GM18861 (cell line): ENCODE data around the gene TLK2.

Experiments
- ATAC-seq: cut with Tn5 transposase; IDR thresholded peaks from one replicate; pipeline ENCODE4 v1.9.1; 2021; ENCODE audit not compliant: unreplicated experiment

The TLK2 gene

DNA sequence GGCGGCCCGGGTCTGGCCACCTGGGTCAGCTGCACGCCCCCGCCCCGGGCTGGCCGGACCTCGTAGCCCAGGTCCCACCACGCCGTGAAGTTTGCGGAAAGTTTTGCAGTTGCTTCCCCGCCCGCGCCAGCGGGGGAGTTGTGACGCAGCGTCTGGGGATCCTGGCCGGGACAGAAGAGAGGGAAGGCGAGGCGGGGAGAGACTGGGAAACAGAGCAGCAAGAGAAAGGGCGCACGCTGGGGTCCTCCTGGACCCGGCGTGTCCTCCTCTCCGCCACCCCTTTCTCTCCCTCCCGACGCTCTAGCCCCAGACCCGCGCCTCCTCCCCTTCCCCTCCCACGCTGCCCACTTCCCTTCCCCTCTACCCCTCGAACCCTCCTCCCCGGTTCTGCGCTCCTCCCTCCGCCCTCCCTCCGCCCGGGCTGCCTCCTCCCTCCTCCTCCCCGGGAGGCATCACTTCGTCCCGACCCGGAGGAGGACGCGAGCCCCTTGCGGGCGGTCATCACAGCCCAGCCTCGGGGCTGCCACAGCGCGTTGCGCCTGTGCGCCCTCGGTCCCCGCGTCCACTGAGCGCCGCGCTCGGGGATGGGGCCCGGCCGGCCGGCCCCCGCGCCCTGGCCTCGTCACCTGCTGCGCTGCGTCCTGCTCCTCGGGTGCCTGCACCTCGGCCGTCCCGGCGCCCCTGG lies 148.7 kb downstream of the TLK2 start, which contains the start of gene MRC2:
Gene MRC2, plus strand, starts transcription at position 452 of the 685 bp plus-strand sequence. Its CDS starts 133 bp downstream, at position 585.
- no peak for ATAC-seq

DNA sequence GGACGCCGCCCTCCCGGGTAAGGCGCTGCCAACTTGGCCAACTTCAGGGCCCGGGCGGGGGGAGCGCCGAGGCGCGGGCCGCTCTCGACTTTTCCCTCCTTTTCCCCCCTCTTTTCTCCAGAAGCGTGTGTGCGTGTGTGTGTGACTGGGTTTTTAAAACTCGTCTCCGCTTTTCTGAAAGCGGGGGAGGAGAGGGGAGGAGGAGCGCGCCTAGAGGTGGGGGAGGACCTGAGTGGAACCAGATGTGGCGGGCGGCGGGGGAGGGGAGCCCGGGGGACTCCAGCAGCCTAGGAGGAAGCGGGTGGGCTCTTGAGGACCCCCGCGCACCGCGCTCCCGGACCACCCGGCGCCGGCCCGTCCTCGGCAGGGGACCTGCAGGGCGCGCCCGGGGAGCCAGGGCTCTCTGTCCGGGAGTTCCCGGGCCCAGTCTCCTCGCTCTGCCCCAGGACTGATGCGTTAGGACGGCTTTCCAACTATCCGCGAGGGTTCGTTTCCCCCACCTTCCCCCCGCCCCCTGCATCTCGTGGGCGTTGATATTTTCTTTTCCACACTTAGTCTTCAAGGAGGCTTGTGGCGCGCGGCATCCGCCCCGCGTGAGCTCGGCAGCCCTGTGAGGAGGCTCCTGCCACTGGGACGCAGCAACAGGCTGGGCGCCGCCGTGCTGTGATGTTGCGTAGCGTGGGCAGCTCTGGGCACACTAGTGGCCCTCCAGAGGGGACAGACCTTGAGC lies 149.4 kb downstream of the TLK2 start:
- ATAC-seq = no peak

DNA sequence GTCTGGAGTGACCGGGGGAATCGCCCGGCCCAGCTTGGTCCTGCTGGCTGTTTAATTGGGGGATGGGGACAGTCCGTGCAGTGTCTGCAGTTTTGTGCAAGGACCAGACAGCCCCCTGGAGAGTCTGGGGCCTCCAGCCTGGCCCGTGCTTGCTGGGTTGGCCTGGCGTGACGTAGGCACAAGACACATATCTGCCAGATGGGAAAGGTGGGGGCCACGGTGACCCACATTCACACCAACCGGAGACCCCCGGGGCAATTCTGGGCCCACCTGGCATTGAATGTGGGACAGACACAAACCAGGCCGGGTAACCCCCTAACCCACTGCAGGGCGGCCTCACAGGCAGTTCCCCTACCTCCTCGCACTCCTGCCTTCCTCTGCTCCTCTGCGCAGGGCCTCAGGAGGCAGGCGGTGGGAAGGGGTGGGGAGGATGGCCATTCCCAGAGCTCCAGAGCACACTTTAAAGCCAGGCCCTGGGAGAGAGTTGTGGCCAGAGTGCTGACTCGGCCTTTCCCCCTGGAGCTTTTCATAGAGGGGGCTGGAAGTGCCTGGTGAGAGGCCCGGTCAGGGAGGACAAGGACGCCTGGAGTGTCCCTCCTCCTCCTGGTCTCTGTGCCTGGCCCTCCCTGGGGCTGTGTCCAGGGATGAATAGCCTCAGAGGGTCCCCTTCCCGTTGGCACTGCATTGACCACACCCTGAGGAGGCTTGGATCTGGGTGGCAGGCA lies 150.4 kb downstream of the TLK2 start:
- no peak for ATAC-seq

DNA sequence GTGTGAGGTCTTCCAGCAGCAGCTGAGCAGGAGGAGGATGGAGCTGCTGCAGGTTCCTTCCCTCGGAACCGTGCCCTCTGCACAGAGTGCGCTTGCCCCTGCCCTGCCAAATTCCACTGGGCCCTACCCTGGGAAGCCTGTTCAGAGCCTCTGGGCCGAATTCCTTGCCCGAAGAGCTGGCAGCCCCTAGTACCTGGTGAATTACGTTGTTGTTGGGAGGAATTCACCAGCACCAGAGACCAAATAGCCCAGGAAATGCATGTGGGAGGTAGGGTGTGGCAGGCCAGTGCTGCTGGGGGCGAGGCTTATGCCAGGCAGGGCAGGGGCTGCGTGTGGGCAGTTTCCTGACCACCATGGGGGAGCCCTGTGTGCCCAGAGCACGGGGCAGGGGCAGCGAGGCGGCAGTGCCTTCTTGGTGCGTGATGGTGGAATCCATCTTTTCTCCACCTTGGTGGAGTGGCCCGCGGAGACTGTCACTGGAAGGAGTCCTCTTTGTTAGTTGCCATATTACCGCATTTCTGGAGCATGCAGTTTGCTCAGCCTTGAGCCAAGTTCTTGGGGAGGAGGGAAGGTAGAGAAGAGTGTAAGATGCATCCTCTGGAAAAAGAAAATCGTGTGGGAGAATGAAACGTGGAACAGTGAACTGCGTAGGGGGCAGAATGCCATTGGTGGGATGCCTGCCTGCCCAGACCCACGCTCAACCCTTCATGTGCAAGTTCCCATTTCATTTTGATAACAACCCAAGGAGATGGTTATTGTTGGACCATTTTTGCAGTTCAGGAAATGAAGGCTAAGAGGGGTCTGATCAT lies 151.1 kb downstream of the TLK2 start:
- no peak for ATAC-seq

DNA sequence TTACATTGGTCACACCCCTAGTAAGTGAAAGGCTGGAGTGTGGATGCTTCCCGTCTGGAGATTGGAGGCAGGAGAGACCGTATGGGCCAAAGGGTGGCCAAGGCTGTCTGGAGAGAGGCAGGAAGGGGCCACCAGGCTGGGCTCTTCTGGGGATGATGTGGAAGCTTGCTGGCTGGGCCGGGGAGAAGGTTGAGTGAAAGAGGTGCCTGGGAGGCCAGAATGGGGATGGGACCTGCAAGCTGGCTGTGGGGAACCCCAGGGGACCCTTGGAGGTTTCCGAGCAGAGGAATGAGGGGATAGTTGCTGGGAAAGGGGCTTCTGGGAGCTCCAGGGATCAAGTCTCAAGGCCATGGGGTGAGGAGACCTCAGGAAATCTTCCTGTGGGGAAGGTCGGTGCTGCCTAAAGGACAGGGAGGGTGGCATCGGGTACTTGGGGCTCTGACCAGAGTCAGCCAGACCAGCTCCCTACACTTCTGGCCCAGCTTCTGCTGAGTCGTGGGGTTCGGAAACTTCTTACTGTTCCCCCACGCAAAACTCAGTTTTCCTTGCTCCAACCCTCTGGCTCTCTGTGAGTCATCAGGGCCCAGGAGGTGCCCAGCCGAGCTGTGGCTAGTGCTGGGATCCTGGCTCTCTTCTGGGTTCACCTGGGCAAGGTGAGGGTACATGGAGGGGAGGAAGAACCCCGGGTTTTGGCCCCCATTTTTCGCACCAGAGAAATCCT lies 151.9 kb downstream of the TLK2 start:
- ATAC-seq = no peak

DNA sequence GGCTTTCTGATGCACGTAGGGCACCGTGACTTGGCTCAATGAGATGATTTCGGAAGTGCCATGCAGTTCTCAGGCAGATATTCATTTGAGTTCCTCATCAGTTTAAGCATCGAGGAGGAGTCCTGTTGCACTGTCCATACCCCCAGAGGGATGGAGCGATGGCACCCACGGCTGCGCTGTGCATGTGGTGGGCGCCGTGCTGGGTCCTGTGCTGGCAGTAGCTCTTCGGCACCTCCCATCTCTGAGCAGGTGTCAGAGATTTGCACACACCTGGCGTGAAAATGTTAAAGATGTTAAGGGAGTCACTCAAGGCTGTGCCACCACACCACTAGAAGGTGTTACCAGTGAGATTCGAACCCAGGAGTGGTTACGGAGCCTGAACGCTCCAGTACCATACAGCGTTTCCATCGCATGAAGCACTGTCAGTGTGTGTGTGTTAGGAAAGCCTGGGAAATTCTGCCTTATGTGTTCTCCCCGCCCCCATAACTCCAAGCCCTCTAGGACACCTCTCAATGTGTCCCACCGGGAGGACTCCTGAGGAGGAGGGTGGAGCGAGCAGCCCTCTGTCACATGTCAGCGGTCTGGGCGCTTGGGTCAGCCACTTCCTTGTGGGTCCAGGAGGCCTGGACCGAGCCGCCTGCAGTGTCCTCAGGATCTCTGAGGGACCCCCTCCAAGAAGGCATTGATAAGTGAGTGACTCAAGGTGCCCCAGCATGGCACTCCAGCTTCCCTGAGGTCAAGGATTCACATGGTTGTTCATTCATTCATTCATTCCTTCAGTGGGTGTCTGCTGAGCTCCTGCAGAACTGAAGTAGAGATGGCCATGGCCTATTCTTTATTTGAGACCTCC lies 152.7 kb downstream of the TLK2 start:
- ATAC-seq = no peak

DNA sequence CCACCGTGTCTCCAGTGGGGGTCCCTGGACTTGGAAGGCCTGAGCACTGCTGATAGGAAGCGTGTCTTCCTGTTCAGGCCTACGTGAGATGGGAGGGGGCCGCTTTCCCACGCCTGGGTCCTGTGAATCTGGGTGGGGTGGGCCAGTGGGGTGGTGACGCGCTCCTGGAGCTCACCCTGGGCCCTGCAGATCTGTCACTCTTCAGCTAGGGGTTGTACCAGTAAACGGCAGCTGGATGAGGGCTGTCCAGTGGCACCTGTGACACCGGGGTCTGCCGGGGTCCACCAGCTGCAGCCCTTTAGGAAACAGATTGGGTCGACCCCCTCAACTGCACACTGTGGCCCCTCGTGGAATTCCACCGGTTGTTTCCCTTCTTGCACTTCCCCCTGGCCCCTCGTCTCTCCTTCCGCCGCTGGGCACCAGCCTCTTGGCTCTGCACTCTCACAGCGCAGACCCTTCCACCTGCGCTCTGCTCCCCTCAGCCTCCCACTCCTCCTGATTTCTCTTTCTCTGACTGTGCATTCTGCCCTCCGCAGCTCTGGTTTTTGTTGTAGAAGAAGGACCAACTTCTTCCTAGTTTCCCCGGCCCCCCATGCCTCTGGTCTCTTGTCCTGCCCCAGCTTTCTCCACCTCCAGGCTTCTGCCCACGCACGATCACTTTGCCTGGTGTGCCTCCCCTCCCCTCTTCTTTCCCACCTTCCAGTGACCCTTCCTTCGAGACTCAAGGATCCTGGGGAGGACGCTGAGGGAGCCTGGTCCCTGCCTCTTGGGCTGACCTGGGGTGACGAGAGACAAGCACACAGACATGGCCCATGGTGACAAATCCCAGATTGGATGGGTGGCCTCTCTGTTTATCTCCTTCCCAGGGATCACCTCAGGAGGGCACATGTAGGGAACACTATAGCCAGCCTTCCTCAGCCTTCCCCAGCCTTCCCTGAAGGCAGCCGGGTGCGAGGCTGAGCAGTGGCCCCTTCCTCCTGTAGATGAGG lies 153.6 kb downstream of the TLK2 start:
- no peak for ATAC-seq

DNA sequence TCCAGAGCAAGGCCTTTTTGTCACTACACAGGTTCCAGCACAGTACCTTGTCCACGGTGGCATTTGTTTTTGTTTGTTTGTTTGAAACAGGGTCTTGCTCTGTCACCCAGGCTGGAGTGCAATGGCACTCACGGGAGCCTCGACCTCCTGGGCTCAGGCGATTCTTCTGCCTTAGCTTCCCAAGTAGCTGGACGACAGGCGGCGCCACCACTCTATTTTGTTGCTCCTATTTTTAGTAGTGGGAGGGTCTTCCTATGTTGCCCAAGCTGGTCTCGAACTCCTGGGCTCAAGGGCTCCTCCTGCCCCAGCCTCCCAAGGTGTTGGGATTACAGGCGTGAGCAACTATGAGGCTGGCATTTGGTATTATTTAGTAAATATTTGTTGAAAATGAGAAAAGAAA lies 159.2 kb downstream of the TLK2 start:
- no peak for ATAC-seq

DNA sequence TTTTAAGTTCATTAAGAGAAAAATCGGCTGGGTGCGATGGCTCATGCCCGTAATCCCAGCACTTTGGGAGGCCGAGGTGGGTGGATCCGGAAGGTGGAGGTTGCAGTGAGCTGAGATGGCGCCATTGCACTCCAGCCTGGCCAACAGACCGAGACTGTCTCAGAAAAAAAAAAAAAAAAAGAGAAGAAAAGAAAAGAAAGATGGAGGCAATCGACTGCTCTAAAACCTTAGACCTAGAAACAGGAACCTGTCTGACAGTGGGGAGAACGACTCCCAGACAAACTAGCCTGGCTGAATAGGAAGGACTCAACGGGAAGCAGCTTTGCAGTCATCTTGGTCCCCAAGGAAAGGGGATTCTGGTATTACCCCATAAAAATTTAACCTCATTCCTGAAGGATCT lies 162.5 kb downstream of the TLK2 start:
- no peak for ATAC-seq

DNA sequence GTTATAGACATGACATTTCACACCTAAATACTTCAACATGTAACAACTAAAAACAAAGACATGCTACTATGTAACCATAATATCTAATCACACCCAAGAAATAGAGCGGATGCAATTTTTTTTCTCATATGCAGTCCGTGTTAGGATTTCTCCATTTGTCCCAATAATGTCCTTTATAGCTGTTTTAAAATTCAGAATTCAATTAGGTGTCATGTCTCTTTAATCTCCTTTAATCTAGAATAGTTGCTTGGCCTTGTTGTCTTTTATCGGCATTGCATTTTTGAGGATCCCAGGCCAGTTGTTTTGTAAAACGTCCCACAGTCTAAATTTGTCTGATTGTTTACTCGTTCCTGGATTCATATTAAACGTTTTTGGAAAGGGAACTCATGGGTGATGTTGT lies 163.3 kb downstream of the TLK2 start:
- no peak for ATAC-seq

DNA sequence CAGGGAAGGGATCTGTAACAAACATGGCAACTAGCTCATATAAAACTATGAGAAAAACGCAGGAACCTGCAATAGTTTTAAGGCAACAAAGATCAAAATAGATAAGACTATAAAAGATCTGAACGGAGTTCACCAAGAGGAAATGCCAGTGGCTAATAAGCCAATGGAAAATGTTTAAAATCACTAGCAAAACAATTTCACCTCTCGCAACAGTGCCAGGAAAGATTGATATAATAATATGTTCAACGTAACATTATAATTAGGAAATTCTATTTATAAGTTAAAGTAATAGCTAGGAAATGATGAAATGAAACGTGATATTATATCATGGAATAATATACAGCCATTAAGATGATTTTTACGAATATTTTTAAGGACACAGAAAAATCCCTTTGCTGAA lies 164.9 kb downstream of the TLK2 start:
- ATAC-seq = no peak

DNA sequence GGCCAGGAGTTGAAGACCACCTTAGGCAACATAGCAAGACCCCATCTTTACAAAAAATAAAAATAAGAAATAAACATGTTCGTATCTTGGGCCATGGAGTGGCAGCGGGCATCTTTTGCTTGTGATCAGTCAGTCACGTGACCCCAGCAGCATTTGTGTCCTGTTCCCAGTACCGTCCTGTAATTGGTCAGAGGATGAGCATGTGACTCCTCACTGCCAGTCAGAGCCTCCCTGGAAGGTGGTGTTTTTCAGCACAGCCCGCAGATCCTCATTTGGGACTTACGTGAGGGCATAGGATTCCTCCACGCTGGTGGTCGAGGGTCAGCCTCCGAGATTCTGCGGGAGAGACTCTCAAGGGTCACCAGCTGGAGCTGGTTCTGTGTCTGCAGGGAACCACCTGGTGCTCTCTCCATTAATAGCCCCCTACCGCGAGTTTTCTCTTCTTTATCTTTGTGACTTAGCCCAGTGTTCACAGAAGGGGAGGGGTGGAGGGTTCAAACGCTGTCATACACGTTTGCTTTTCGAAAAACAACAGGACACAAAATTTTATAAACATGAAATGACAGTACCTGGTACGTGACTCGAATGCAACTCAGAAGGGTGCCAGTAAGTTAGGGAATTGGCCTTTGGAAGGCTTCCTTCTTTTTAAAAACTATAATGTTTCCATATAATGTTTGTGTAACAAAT lies 166.0 kb downstream of the TLK2 start:
- no peak for ATAC-seq

DNA sequence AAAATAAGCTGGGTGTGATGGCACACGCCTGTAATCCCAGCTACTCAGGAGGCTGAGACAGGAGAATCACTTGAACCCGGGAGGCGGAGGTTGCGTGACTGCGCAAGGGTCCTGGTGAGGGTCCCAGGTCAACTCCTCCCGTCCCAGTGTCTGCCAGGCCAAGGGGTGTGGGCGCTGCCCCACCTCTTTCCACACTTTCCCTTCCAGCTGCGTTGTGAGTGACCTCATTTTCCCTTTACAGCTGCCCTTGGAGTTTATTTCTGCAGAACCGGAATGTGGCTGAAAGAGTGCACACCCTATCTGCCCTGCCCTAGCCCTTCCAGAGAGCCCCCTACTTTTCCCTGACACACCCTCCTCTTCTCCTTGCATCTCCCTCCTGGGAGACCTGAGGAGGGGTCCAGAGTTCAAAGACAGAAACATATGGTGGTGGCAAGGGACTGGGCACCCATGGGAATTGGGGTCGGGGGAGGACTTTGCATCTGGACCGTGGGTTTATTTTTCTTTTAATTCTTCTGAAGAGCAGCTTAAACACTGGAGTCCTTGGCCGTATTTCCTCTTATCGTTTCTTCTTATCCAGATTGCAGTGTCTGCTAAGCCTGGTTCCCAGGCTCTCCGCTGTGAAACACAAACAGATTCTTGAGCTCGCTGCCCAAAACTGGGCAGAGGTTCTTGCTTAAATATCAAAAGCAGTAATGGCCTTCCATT lies 169.8 kb downstream of the TLK2 start:
- no peak for ATAC-seq

DNA sequence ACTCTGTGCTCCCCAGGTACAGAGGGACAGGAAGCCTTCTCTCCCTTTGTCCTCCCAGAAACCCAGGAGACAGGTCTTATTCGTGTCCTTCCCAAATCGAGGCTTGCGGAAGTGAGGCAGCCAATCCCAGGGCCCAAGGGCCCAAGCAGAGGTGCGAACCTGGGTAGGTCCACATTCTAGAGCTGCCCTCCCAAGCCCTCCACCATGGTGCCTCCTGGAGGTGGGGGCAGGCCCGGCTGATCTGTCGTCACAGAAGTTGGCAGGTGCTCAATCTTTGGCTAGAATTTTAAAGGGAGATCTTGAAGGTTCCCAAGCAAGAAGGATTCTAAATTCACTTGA lies 170.3 kb downstream of the TLK2 start:
- ATAC-seq = no peak

DNA sequence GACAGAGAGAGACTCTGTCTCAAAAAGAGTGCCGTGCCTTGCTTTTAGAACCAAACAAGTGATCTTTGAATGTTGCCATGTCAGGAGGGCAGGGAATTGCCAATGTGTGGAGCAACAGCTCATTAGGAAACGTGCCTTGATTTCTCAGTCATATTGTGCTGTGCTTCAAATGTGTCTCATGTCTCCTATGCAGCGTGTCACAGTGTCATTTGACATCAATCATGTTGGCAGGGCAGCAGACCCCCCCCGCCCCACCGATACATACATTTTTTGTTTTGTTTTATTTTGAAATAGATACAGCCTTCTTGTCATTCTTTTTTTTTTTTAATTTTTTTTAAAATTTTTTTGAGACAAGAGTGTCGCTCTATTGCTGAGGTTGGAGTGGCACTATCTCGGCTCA lies 170.9 kb downstream of the TLK2 start:
- ATAC-seq = no peak

DNA sequence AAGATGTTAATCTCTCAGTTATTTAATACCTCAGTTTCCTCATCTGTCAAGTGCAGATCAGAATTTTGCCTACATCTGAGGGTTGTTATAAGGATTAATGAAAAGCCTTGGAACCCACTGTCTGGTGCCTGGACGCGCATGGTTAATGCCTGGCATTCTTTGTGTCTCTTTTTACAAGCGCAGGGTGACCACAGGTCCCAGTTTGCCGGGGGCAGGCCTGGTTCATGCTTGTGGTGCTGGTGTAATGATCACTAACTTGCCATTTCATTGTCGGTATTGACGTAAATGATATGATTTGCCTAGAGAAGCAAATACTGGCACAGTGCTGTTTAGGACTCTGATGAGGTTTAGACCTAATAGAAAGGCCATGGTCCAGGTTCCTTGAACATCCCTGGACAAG lies 172.0 kb downstream of the TLK2 start:
- no peak for ATAC-seq

DNA sequence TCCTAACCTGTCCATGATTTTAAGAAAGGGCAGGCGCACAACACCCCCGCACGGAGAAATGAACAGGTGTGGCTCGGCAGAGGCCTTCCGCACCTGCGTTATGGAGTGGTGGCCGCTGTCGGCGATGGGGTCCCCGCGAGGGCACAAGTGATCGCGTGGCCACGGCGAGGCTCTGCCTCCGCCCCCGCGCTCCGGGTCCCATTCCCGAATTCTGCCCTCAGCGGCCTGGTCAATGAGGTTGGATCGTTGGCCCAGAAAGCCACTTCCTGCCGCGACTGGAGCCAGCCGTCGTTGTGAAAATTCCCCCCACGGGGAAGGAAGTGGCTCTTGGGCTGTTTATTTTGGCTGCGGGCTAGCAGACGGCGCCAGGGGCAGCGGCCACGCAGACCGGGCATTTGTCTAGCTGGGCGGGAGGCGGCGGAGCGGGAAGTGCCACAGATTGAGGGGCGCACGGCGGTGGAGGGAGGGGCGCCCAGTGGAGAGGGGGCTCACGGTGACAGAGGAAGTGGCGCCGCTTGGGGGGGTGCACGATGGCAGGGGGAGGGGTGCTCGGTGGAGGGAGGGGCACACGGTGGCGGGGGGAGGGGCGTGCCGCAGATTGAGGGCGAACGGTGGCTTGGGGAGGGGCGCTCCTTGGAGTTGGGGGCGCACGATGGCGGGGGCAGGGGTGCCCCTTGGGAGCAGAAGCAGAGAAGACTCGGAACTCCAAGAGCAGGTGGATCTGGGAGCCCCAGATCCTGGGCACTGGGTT lies 173.8 kb downstream of the TLK2 start:
- ATAC-seq = no peak
